Sigmoid colon (tissue), 4 donors: ENCODE data around the gene UGCG.

Experiments
- EP300 ChIP-seq, 4 donors: sonication (generic); formaldehyde crosslinking; IDR thresholded peaks; one replicate each; pipeline ENCODE4 v1.6.1; 2017; ENCODE audit warnings: antibody characterized with exemption in 4 of 4
- POLR2A ChIP-seq, 2 donors: fragments of 450-650 bp; IDR thresholded peaks; one replicate each; pipeline ENCODE4 v1.6.1; 2016; ENCODE audit warnings: antibody characterized with exemption in 2 of 2, mild to moderate bottlenecking in 2 of 2, moderate library complexity in 2 of 2
- POLR2AphosphoS5 ChIP-seq, 4 donors: sonication (generic); formaldehyde crosslinking; IDR thresholded peaks; one replicate each; pipeline ENCODE4 v1.6.1; 2017; ENCODE audit warnings: antibody characterized with exemption in 4 of 4
- TF ChIP-seq, protein P1 (sequence below), 4 experiments: fragments of 450-650 bp in 3 of 4; fragments of 200-600 bp in 1 of 4; IDR thresholded peaks; one replicate each; pipeline ENCODE4 v1.5.1; 2016 to 2019; ENCODE audit warnings: antibody characterized with exemption in 4 of 4, mild to moderate bottlenecking in 3 of 4, moderate library complexity in 2 of 4

DNA sequence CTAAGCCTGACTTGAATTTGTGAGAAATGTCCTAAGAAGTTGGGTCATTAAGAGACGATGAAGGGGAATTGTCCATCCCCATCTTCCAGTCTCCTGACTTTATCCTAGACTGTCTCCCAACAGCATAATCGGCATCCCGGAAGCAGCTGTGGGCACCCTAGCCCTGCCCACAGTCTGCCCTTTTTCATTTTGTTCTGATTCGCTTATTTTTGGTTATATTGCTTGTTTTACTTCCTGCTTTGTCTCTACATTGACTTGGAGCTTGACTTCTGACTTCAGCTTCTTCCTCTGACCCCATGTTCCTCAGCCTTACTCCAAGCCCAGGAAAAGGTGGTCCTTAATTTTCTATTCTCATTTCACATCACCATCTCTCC lies 41.8 kb downstream of the UGCG start:
- TF ChIP-seq, protein P1, sequence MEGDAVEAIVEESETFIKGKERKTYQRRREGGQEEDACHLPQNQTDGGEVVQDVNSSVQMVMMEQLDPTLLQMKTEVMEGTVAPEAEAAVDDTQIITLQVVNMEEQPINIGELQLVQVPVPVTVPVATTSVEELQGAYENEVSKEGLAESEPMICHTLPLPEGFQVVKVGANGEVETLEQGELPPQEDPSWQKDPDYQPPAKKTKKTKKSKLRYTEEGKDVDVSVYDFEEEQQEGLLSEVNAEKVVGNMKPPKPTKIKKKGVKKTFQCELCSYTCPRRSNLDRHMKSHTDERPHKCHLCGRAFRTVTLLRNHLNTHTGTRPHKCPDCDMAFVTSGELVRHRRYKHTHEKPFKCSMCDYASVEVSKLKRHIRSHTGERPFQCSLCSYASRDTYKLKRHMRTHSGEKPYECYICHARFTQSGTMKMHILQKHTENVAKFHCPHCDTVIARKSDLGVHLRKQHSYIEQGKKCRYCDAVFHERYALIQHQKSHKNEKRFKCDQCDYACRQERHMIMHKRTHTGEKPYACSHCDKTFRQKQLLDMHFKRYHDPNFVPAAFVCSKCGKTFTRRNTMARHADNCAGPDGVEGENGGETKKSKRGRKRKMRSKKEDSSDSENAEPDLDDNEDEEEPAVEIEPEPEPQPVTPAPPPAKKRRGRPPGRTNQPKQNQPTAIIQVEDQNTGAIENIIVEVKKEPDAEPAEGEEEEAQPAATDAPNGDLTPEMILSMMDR (IDR thresholded peaks at IDR 0.05) = no peak
- TF ChIP-seq POLR2A (IDR thresholded peaks at IDR 0.05) (no peak), POLR2AphosphoS5 (IDR thresholded peaks at IDR 0.05) (no peak), EP300 (IDR thresholded peaks at IDR 0.05) (no peak)
